Daoy (cell line): ENCODE results near the gene PIK3R1. TPM values are rescaled to one million over a fixed set of nuclear protein-coding genes. Genes with fewer than 3 reads are reported as not detected.

Experiments used
- DNase-seq: peaks from one replicate; pipeline ENCODE4 v3.0.0-alpha.2; 2015; ENCODE audit warnings: low read depth
- total RNA-seq: library from RNA; depleted of rRNA; stranded (reverse); fragments of >200 nt; shearing (Covaris generic); gene quantifications from 2 replicates; pipeline ENCODE4 v1.2.3, GENCODE V29; 2014; rRNA removed

Gene PIK3R1
- total RNA-seq, result 8.2 and 13.8 TPM in 2 replicates

- peak; percentile 98 for DNase-seq
Measured at GRCh38 chr5:68215208-68215897, at the start of gene PIK3R1. TSS of gene PIK3R1 (plus strand) at chr5:68215756. CDS start at chr5:68226676, 10,920 bp downstream.

GRCh38 chr5:68167195-68167651, 48.3 kb upstream of the PIK3R1 start:
- no peak for DNase-seq

GRCh38 chr5:68169903-68170302, 45.7 kb upstream of the PIK3R1 start:
- DNase-seq, result no peak

GRCh38 chr5:68170826-68171558, 44.6 kb upstream of the PIK3R1 start:
- DNase-seq, result no peak

GRCh38 chr5:68172314-68172713, 43.2 kb upstream of the PIK3R1 start:
- no peak for DNase-seq

- DNase-seq, result no peak
Measured at GRCh38 chr5:68173007-68173406, 42.5 kb upstream of the PIK3R1 start.

GRCh38 chr5:68176253-68176652, 39.3 kb upstream of the PIK3R1 start:
- no peak for DNase-seq

GRCh38 chr5:68176802-68177479, 38.6 kb upstream of the PIK3R1 start:
- DNase-seq, result no peak

GRCh38 chr5:68177676-68178075, 37.9 kb upstream of the PIK3R1 start:
- DNase-seq, result no peak

- DNase-seq, result peak; percentile 51
Measured at GRCh38 chr5:68178579-68178978, 37.0 kb upstream of the PIK3R1 start.

GRCh38 chr5:68180121-68181038, 35.2 kb upstream of the PIK3R1 start:
- DNase-seq, result no peak

- DNase-seq, result no peak
Measured at GRCh38 chr5:68181039-68181599, 34.4 kb upstream of the PIK3R1 start.

- DNase-seq, result no peak
Measured at GRCh38 chr5:68182094-68182493, 33.5 kb upstream of the PIK3R1 start.

- no peak for DNase-seq
Measured at GRCh38 chr5:68182534-68182933, 33.0 kb upstream of the PIK3R1 start.

- DNase-seq, result no peak
Measured at GRCh38 chr5:68187268-68188055, 28.1 kb upstream of the PIK3R1 start.

- no peak for DNase-seq
Measured at GRCh38 chr5:68189171-68189570, 26.4 kb upstream of the PIK3R1 start.

- DNase-seq, result no peak
Measured at GRCh38 chr5:68189613-68190012, 25.9 kb upstream of the PIK3R1 start.

GRCh38 chr5:68190619-68191018, 24.9 kb upstream of the PIK3R1 start:
- DNase-seq, result no peak

GRCh38 chr5:68191083-68191791, 24.3 kb upstream of the PIK3R1 start:
- DNase-seq, result no peak

GRCh38 chr5:68192679-68193060, 22.9 kb upstream of the PIK3R1 start:
- no peak for DNase-seq
